HEK293 (cell line): ENCODE measurements around the gene KANK2.

Experiments used
- CTCF ChIA-PET: fragments of 350-600 bp; formaldehyde crosslinking; extraction: SDS; loops from one replicate; lab custom pipeline; 2021; ENCODE audit warnings: antibody characterized with exemption; lab: Yijun Ruan, JAX
- POLR2A ChIA-PET: fragments of 300-600 bp; formaldehyde crosslinking; extraction: SDS; loops from one replicate; lab custom pipeline; 2020; ENCODE audit warnings: antibody characterized with exemption, inconsistent platforms; lab: Yijun Ruan, JAX
- H3K27ac ChIP-seq: fragments of 200-500 bp; sonication (Bioruptor generic); 2 replicates; pipeline ENCODE4 v1.5.1; 2014; ENCODE audit warnings: low read depth, low read length, control low read depth, inconsistent platforms; ENCODE audit errors: extremely low read depth
- H3K36me3 ChIP-seq, 2 experiments: fragments of 200-500 bp in 1 of 2; sonication (Bioruptor generic) in 1 of 2; 1 replicate in 1 of 2; 2 replicates in 1 of 2; pipeline ENCODE4 v1.5.1; 2014 to 2017; ENCODE audit warnings: inconsistent platforms in 2 of 2, low read length in 2 of 2; ENCODE audit not compliant: control insufficient read depth in 2 of 2, insufficient read depth in 1 of 2
- H3K4me1 ChIP-seq: fragments of 200-500 bp; sonication (Bioruptor generic); 2 replicates; pipeline ENCODE4 v1.5.1; 2014; ENCODE audit warnings: mild to moderate bottlenecking, low read length, inconsistent platforms; ENCODE audit not compliant: control insufficient read depth, insufficient read depth
- H3K4me3 ChIP-seq: 2 replicates; pipeline ENCODE4 v1.5.1; 2011; ENCODE audit warnings: low read depth, mild to moderate bottlenecking, control low read depth, low read length, moderate library complexity
- H3K9me3 ChIP-seq: fragments of 200-500 bp; sonication (Bioruptor generic); 2 replicates; pipeline ENCODE4 v1.5.1; 2014; ENCODE audit warnings: low read depth, low read length, inconsistent platforms; ENCODE audit not compliant: control insufficient read depth, insufficient read depth
- BCL11B ChIP-seq: fragments of 450-650 bp; formaldehyde crosslinking; IDR thresholded peaks from 2 replicates; pipeline ENCODE4 v1.5.1; 2016; ENCODE audit warnings: low read depth, missing biosample characterization, missing genetic modification characterization
- EGR2 ChIP-seq: fragments of 450-650 bp; formaldehyde crosslinking; IDR thresholded peaks from 2 replicates; pipeline ENCODE4 v1.5.1; 2016; ENCODE audit warnings: low read depth, missing biosample characterization, missing genetic modification characterization
- GLI4 ChIP-seq: fragments of 450-650 bp; formaldehyde crosslinking; IDR thresholded peaks from 2 replicates; pipeline ENCODE4 v1.5.1; 2016; ENCODE audit warnings: missing biosample characterization, missing genetic modification characterization
- HOXA7 ChIP-seq: sonication (generic); formaldehyde crosslinking; IDR thresholded peaks from 2 replicates; pipeline ENCODE4 v1.8.1; 2022; ENCODE audit warnings: missing genetic modification reagents, borderline replicate concordance
- SCRT1 ChIP-seq: fragments of 450-650 bp; formaldehyde crosslinking; IDR thresholded peaks from 2 replicates; pipeline ENCODE4 v1.5.1; 2016; ENCODE audit warnings: missing biosample characterization, missing genetic modification characterization, borderline replicate concordance
- YY2 ChIP-seq: fragments of 450-650 bp; formaldehyde crosslinking; IDR thresholded peaks from 2 replicates; pipeline ENCODE4 v1.5.1; 2016; ENCODE audit warnings: missing biosample characterization, missing genetic modification characterization
- ZNF121 ChIP-seq: fragments of 450-650 bp; formaldehyde crosslinking; IDR thresholded peaks from 2 replicates; pipeline ENCODE4 v1.5.1; 2016; ENCODE audit warnings: missing biosample characterization, missing genetic modification characterization
- ZNF2 ChIP-seq: fragments of 450-650 bp; formaldehyde crosslinking; IDR thresholded peaks from 2 replicates; pipeline ENCODE4 v1.5.1; 2016; ENCODE audit warnings: missing biosample characterization, missing genetic modification characterization
- ZNF202 ChIP-seq: fragments of 450-650 bp; formaldehyde crosslinking; IDR thresholded peaks from 2 replicates; pipeline ENCODE4 v1.5.1; 2016; ENCODE audit warnings: missing biosample characterization, missing genetic modification characterization, borderline replicate concordance
- ZNF248 ChIP-seq: fragments of 450-650 bp; formaldehyde crosslinking; IDR thresholded peaks from 2 replicates; pipeline ENCODE4 v1.5.1; 2017; ENCODE audit warnings: missing biosample characterization, missing genetic modification characterization
- ZNF335 ChIP-seq: fragments of 450-650 bp; formaldehyde crosslinking; conservative IDR thresholded peaks from 2 replicates; pipeline ENCODE4 v1.5.1; 2016; ENCODE audit warnings: missing biosample characterization, missing genetic modification characterization
- ZNF391 ChIP-seq: fragments of 450-650 bp; formaldehyde crosslinking; IDR thresholded peaks from 2 replicates; pipeline ENCODE4 v1.5.1; 2016; ENCODE audit warnings: low read depth, missing biosample characterization, missing genetic modification characterization, borderline replicate concordance
- ZNF48 ChIP-seq: fragments of 450-650 bp; formaldehyde crosslinking; IDR thresholded peaks from 2 replicates; pipeline ENCODE4 v1.5.1; 2016; ENCODE audit warnings: missing biosample characterization, missing genetic modification characterization
- ZNF521 ChIP-seq: fragments of 450-650 bp; formaldehyde crosslinking; IDR thresholded peaks from 2 replicates; pipeline ENCODE4 v1.5.1; 2017; ENCODE audit warnings: missing biosample characterization, mild to moderate bottlenecking, missing genetic modification characterization
- ZNF585B ChIP-seq: fragments of 450-650 bp; formaldehyde crosslinking; IDR thresholded peaks from 2 replicates; pipeline ENCODE4 v1.5.1; 2016; ENCODE audit warnings: missing biosample characterization, missing genetic modification characterization
- ZNF76 ChIP-seq: fragments of 450-650 bp; formaldehyde crosslinking; IDR thresholded peaks from 2 replicates; pipeline ENCODE4; 2016; ENCODE audit warnings: low read depth, missing biosample characterization, missing genetic modification characterization, borderline replicate concordance
- ZNF792 ChIP-seq: fragments of 450-650 bp; formaldehyde crosslinking; IDR thresholded peaks from 2 replicates; pipeline ENCODE4 v1.5.1; 2016; ENCODE audit warnings: missing biosample characterization, missing genetic modification characterization
- TF ChIP-seq, protein P1 (sequence below): fragments of 450-650 bp; formaldehyde crosslinking; IDR thresholded peaks from 2 replicates; pipeline ENCODE4 v1.5.1; 2016; ENCODE audit warnings: missing biosample characterization, missing genetic modification characterization
- TF ChIP-seq, protein P2 (sequence below): fragments of 450-650 bp; formaldehyde crosslinking; IDR thresholded peaks from 2 replicates; pipeline ENCODE4 v1.5.1; 2016; ENCODE audit warnings: missing biosample characterization, missing genetic modification characterization
- TF ChIP-seq, protein P3 (sequence below): fragments of 450-650 bp; formaldehyde crosslinking; IDR thresholded peaks from 2 replicates; pipeline ENCODE4 v1.5.1; 2017; ENCODE audit warnings: missing biosample characterization, missing genetic modification characterization

The KANK2 gene

DNA sequence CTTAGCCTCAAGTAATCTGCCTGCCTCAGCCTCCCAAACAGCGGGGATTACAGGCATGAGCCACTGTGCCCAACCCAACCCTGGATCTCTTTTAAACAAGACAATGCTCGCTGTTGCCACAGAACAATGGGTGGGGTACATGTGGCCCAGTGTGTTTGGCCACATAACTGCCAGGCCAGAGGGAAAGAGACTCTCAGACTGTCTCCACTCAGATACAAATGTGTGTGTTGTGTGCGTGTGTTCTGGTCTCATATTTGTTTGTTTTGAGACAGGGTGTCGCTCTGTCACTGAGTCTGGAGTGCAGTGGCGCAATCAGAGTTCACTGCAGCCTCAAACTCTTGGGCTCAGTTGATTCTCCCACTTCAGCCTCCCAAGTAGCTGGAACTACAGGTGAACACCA is 82.3 kb downstream of the KANK2 start:
- H3K4me1 ChIP-seq: no peaks in the 10 kb centered on the region
- peaks cover 30 to 79% of the 10 kb centered on the region in 2 experiments for H3K36me3 ChIP-seq
- CTCF ChIA-PET: interaction anchor here (1.0 to 1.1 kb wide), 2 partner anchors 11 to 25 kb away, joined by 3 read pairs; no protein-coding TSS in a partner anchor
- H3K9me3 ChIP-seq: no peaks in the 10 kb centered on the region
- no peak overlapping the region for H3K4me3 ChIP-seq
- TF ChIP-seq SCRT1 (tag by site-specific recombination) (no peak), EGR2 (tag by site-specific recombination) (no peak), HOXA7 (CRISPR knock-in tag) (no peak), ZNF48 (tag by site-specific recombination) (no peak), ZNF792 (no peak), ZNF121 (tag by site-specific recombination) (no peak), ZNF202 (no peak), ZNF521 (tag by site-specific recombination) (no peak), YY2 (no peak), GLI4 (tag by site-specific recombination) (no peak), ZNF391 (tag by site-specific recombination) (no peak), ZNF248 (no peak), ZNF335 (tag by site-specific recombination) (no peak), ZNF2 (no peak), ZNF76 (tag by site-specific recombination) (no peak), ZNF585B (no peak), BCL11B (tag by site-specific recombination) (no peak)
- TF ChIP-seq, protein P1, sequence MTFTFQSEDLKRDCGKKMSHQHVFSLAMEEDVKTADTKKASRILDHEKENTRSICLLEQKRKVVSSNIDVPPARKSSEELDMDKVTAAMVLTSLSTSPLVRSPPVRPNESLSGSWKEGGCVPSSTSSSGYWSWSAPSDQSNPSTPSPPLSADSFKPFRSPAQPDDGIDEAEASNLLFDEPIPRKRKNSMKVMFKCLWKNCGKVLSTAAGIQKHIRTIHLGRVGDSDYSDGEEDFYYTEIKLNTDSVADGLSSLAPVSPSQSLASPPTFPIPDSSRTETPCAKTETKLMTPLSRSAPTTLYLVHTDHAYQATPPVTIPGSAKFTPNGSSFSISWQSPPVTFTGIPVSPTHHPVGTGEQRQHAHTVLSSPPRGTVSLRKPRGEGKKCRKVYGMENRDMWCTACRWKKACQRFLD (tag by site-specific recombination): no peak
- TF ChIP-seq, protein P2, sequence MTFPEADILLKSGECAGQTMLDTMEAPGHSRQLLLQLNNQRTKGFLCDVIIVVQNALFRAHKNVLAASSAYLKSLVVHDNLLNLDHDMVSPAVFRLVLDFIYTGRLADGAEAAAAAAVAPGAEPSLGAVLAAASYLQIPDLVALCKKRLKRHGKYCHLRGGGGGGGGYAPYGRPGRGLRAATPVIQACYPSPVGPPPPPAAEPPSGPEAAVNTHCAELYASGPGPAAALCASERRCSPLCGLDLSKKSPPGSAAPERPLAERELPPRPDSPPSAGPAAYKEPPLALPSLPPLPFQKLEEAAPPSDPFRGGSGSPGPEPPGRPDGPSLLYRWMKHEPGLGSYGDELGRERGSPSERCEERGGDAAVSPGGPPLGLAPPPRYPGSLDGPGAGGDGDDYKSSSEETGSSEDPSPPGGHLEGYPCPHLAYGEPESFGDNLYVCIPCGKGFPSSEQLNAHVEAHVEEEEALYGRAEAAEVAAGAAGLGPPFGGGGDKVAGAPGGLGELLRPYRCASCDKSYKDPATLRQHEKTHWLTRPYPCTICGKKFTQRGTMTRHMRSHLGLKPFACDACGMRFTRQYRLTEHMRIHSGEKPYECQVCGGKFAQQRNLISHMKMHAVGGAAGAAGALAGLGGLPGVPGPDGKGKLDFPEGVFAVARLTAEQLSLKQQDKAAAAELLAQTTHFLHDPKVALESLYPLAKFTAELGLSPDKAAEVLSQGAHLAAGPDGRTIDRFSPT (tag by site-specific recombination): no peak
- TF ChIP-seq, protein P3, sequence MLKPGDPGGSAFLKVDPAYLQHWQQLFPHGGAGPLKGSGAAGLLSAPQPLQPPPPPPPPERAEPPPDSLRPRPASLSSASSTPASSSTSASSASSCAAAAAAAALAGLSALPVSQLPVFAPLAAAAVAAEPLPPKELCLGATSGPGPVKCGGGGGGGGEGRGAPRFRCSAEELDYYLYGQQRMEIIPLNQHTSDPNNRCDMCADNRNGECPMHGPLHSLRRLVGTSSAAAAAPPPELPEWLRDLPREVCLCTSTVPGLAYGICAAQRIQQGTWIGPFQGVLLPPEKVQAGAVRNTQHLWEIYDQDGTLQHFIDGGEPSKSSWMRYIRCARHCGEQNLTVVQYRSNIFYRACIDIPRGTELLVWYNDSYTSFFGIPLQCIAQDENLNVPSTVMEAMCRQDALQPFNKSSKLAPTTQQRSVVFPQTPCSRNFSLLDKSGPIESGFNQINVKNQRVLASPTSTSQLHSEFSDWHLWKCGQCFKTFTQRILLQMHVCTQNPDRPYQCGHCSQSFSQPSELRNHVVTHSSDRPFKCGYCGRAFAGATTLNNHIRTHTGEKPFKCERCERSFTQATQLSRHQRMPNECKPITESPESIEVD (tag by site-specific recombination): no peak
- no peak overlapping the region for H3K27ac ChIP-seq
- POLR2A ChIA-PET: no interaction called here
